A673 (cell line): Measurements from ENCODE around the gene PSMF1. TPM values are rescaled to one million over a fixed set of nuclear protein-coding genes. Genes with fewer than 3 reads are reported as not detected.
A peak's percentile ranks its signal among the peaks of the same experiment; 100 is the strongest.

Experiments
- BruUV-seq: library from RNA; stranded (reverse); fragments of 400-500 nt; replicated peaks from 2 replicates; lab custom pipeline; 2021; lab: Mats Ljungman, UMichigan
- CTCF ChIA-PET: fragments of 300-600 bp; sonication (Branson Sonifier 250); formaldehyde crosslinking; loops from one replicate; lab custom pipeline; 2022; ENCODE audit warnings: antibody characterized with exemption; lab: Charles Lee
- POLR2A ChIA-PET: fragments of 300-600 bp; sonication (Branson Sonifier 250); formaldehyde crosslinking; loops from one replicate; lab custom pipeline; 2022; ENCODE audit warnings: antibody characterized with exemption; ENCODE audit not compliant: low non-redundant PET; lab: Charles Lee
- DNase-seq: peaks from one replicate; pipeline ENCODE4 v3.0.0-alpha.2; 2015; ENCODE audit warnings: low spot score
- H3K27ac ChIP-seq: fragments of 200-600 bp; sonication (generic); 2 replicates; pipeline ENCODE4 v1.5.1; 2016; ENCODE audit warnings: mixed run types, low read depth, mild to moderate bottlenecking, mixed read lengths, antibody characterized with exemption, low read length; ENCODE audit not compliant: poor library complexity, severe bottlenecking
- H3K27me3 ChIP-seq: fragments of 200-600 bp; sonication (generic); replicated peaks from 2 replicates; pipeline ENCODE4 v1.6.1; 2017; ENCODE audit warnings: mixed run types, low read depth, mild to moderate bottlenecking, mixed read lengths, antibody characterized with exemption, low read length; ENCODE audit not compliant: insufficient read depth, poor library complexity
- H3K36me3 ChIP-seq: fragments of 200-600 bp; sonication (generic); 2 replicates; pipeline ENCODE4 v1.6.1; 2016; ENCODE audit warnings: mixed run types, mild to moderate bottlenecking, mixed read lengths, antibody characterized with exemption, low read length; ENCODE audit not compliant: insufficient read depth, poor library complexity, severe bottlenecking
- H3K4me1 ChIP-seq: fragments of 200-600 bp; sonication (generic); 2 replicates; pipeline ENCODE4 v1.6.1; 2017; ENCODE audit warnings: mixed run types, mild to moderate bottlenecking, mixed read lengths, antibody characterized with exemption, low read length; ENCODE audit not compliant: insufficient read depth, poor library complexity, severe bottlenecking
- H3K4me3 ChIP-seq: fragments of 200-600 bp; sonication (generic); 2 replicates; pipeline ENCODE4 v1.5.1; 2016; ENCODE audit warnings: low read depth, mixed run types, mild to moderate bottlenecking, mixed read lengths, low read length; ENCODE audit not compliant: poor library complexity, severe bottlenecking
- H3K9me3 ChIP-seq: fragments of 200-600 bp; sonication (generic); 2 replicates; pipeline ENCODE4 v1.6.1; 2016; ENCODE audit warnings: mixed run types, low read depth, mild to moderate bottlenecking, mixed read lengths, antibody characterized with exemption, low read length; ENCODE audit not compliant: poor library complexity, severe bottlenecking
- EZH2 ChIP-seq: fragments of 200-600 bp; sonication (generic); IDR thresholded peaks from 2 replicates; pipeline ENCODE4 v1.6.1; 2017; ENCODE audit warnings: borderline replicate concordance, low read depth, mild to moderate bottlenecking, mixed read lengths, antibody characterized with exemption, low read length; ENCODE audit not compliant: poor library complexity, severe bottlenecking
- intact Hi-C: fragments of 100-400 bp; cut with micrococcal nuclease; formaldehyde crosslinking; loops from one replicate; pipeline ENCODE4 v1.10.0; 2022; ENCODE audit not compliant: unreplicated experiment
- total RNA-seq: library from RNA; stranded (reverse); gene quantifications from 2 replicates; pipeline ENCODE4 v1.2.3, GENCODE V29; 2021
- TF ChIP-seq, protein P1 (sequence below): fragments of 300-800, 200-600 bp; sonication (generic); conservative IDR thresholded peaks from 2 replicates; pipeline ENCODE4 v1.5.1; 2017; ENCODE audit warnings: low read depth, mild to moderate bottlenecking, antibody characterized with exemption, low read length, moderate library complexity, mixed read lengths

PSMF1 gene
- total RNA-seq, 1 experiment from 2014 or later: 130 TPM

DNA sequence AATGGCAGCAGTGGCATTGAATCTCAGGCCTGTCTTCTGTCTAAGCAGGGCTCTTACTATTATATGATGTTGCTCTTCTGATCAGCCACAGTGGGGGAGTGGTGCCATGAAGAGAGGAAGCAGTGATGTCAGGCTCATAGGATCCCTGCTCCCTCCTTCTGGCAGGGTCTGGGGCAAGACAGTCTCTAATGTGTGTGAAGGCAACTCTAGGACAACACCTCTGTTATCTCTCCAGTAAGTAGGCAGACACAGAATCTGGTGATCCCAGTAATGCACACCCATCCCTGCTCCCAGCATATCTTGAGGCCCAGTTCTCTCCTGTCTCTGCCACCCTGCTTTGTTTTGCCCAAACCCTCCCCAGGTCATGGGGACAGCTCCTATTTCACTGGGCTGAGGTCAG lies 93.6 kb downstream of the PSMF1 start:
- Histone ChIP-seq H3K27me3 (no peaks in the 10 kb centered on the region), H3K9me3 (no peaks in the 10 kb centered on the region), H3K27ac (no peak overlapping the region), H3K4me3 (no peak overlapping the region), H3K36me3 (no peaks in the 10 kb centered on the region), H3K4me1 (peaks cover 5% of the 10 kb centered on the region)
- TF ChIP-seq EZH2: no peak
- TF ChIP-seq, protein P1, sequence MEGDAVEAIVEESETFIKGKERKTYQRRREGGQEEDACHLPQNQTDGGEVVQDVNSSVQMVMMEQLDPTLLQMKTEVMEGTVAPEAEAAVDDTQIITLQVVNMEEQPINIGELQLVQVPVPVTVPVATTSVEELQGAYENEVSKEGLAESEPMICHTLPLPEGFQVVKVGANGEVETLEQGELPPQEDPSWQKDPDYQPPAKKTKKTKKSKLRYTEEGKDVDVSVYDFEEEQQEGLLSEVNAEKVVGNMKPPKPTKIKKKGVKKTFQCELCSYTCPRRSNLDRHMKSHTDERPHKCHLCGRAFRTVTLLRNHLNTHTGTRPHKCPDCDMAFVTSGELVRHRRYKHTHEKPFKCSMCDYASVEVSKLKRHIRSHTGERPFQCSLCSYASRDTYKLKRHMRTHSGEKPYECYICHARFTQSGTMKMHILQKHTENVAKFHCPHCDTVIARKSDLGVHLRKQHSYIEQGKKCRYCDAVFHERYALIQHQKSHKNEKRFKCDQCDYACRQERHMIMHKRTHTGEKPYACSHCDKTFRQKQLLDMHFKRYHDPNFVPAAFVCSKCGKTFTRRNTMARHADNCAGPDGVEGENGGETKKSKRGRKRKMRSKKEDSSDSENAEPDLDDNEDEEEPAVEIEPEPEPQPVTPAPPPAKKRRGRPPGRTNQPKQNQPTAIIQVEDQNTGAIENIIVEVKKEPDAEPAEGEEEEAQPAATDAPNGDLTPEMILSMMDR: no peak
- no peak for DNase-seq
- BruUV-seq: no TSS peak
- ChIA-PET CTCF (interaction anchor here (0.7 to 1.3 kb wide), 3 partner anchors 103 to 339 kb away, joined by 3 to 4 read pairs (median 4); no protein-coding TSS in a partner anchor), POLR2A (interaction anchor here (0.7 kb wide), 1 partner anchor 929 kb away, joined by 4 read pairs; no protein-coding TSS in a partner anchor)
- intact Hi-C loops: loop anchor here (5.0 kb wide), 2 partner anchors 105 to 395 kb away; no protein-coding TSS in a partner anchor

DNA sequence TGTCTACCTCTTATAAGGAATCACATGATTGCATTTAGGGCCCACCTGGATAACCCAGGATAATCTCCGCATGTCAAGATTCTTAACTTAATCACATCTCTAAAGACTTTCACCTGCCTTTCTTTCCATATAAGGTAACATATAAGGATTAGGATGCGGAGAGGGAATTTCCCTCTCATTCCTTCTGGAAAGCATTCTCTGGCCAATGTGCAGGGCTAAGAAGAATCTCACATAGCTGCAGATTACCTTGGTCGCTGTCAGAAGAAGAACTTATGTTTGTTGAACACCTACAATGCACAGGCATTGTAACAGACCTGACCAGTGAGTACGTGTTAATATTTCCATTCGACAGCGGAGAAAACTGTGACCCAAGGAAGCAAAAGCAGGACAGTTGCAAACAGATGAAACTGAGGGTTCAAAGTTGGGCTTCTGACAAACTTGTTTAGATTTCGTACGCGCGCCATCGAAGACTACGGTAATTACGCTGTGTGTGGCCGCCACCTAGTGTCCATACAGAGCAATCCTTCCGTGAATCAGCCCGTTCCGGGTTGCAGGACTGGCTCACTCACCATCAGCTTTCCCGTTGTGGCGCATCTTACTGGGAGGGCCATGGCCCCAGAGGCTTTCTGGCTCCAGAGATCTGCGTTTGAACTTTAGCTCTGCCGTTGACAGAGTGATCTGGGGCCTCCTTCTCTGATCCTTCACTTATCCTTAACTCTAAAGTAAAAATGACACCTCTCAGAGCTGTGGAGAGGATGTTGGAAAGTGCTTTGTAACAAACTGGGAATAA lies 94.4 kb downstream of the PSMF1 start:
- peaks cover 5% of the 10 kb centered on the region for H3K4me1 ChIP-seq
- no peak overlapping the region for H3K4me3 ChIP-seq
- ChIA-PET CTCF (interaction anchor here (0.9 to 1.3 kb wide), 4 partner anchors 104 to 394 kb away, joined by 3 to 4 read pairs (median 3); no protein-coding TSS in a partner anchor), POLR2A (no interaction called here)
- no peaks in the 10 kb centered on the region for H3K27me3 ChIP-seq
- H3K9me3 ChIP-seq: no peaks in the 10 kb centered on the region
- peak; percentile 84 for DNase-seq
- BruUV-seq: no TSS peak
- intact Hi-C loops: loop anchor here (5.0 kb wide), 2 partner anchors 106 to 396 kb away; no protein-coding TSS in a partner anchor
- no peak for TF ChIP-seq EZH2
- TF ChIP-seq, protein P1: peak; percentile 87
- no peak overlapping the region for H3K27ac ChIP-seq
- H3K36me3 ChIP-seq: no peaks in the 10 kb centered on the region

DNA sequence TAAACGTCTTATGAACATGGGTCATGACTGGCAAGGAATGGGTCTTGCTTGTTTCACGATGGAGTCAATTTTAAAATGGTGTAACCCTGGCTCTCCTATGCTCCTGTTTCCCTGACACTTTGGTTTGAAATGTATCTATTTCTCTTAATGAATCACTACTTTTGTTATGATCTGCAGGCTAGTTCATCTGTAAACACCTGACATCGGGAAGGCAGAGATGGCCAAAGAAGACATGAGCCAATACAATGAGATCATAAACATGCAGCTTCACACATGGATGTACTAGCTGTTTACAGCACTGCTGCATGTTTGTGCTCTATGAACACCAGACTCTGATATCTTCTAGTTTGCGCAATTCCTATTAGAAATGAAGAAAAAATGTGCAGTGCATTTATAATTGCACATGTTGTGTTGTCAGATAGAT lies 96.4 kb downstream of the PSMF1 start:
- intact Hi-C loops: loop anchor here (5.0 kb wide), 2 partner anchors 108 to 398 kb away; no protein-coding TSS in a partner anchor
- ChIA-PET CTCF (no interaction called here), POLR2A (no interaction called here)
- TF ChIP-seq, protein P1: no peak
- no peak for TF ChIP-seq EZH2
- no TSS peak for BruUV-seq
- Histone ChIP-seq H3K4me1 (peaks cover 5% of the 10 kb centered on the region), H3K27me3 (no peaks in the 10 kb centered on the region), H3K4me3 (no peak overlapping the region), H3K27ac (no peak overlapping the region), H3K9me3 (no peaks in the 10 kb centered on the region), H3K36me3 (no peaks in the 10 kb centered on the region)
- no peak for DNase-seq
